K562 (cell line): ENCODE results near the gene ID2. TPM values are rescaled to one million over a fixed set of nuclear protein-coding genes. Genes with fewer than 3 reads are reported as not detected.

Source experiments
- BMI1 ChIP-seq: fragments of 150-350 bp; IDR thresholded peaks from 2 replicates; pipeline ENCODE4 v1.6.1; 2014; ENCODE audit warnings: low read length
- CC2D1A ChIP-seq: fragments of 450-650 bp; IDR thresholded peaks from 2 replicates; pipeline ENCODE4 v1.6.1; 2017; ENCODE audit warnings: mild to moderate bottlenecking
- COPS2 ChIP-seq: fragments of 450-650 bp; conservative IDR thresholded peaks from 2 replicates; pipeline ENCODE4 v1.6.1; 2016; ENCODE audit warnings: mild to moderate bottlenecking, moderate library complexity
- EZH2 ChIP-seq: IDR thresholded peaks from 2 replicates; pipeline ENCODE4 v1.6.1; 2012; ENCODE audit warnings: low read depth, mild to moderate bottlenecking, inconsistent platforms, low read length, borderline replicate concordance
- KLF1 ChIP-seq: fragments of 450-650 bp; IDR thresholded peaks from 2 replicates; pipeline ENCODE4 v1.6.1; 2016; ENCODE audit warnings: missing genetic modification characterization, missing compliant biosample characterization
- MEF2D ChIP-seq: conservative IDR thresholded peaks from 2 replicates; pipeline ENCODE4 v1.6.1; 2016; ENCODE audit warnings: low read depth, missing genetic modification characterization, missing compliant biosample characterization
- NFE2 ChIP-seq: IDR thresholded peaks from 2 replicates; pipeline ENCODE4 v1.6.1; 2014; ENCODE audit warnings: antibody characterized with exemption, low read depth
- NONO ChIP-seq, 2 experiments: fragments of 200-400 bp in 1 of 2; fragments of 450-650 bp in 1 of 2; formaldehyde crosslinking in 1 of 2; IDR thresholded peaks; 2 replicates each; pipeline ENCODE4 v1.6.1; 2017; ENCODE audit warnings: low read depth in 2 of 2, mild to moderate bottlenecking in 2 of 2, moderate library complexity in 2 of 2, low read length in 1 of 2
- PCBP1 ChIP-seq: fragments of 200-400 bp; formaldehyde crosslinking; IDR thresholded peaks from 2 replicates; pipeline ENCODE4 v1.6.1; 2018; ENCODE audit warnings: mild to moderate bottlenecking, low read depth, low read length; ENCODE audit not compliant: poor library complexity, severe bottlenecking
- SAFB ChIP-seq: fragments of 200-400 bp; formaldehyde crosslinking; IDR thresholded peaks from 2 replicates; pipeline ENCODE4 v1.6.1; 2017; ENCODE audit warnings: low read depth, low read length, borderline replicate concordance
- SIX5 ChIP-seq, 2 experiments: IDR thresholded peaks; 2 replicates each; pipeline ENCODE4 v1.6.1; 2011; ENCODE audit warnings: low read length in 2 of 2, borderline replicate concordance in 1 of 2, low read depth in 1 of 2, mild to moderate bottlenecking in 1 of 2, moderate library complexity in 1 of 2; ENCODE audit not compliant: insufficient read depth in 1 of 2
- ZNF12 ChIP-seq: sonication (generic); formaldehyde crosslinking; IDR thresholded peaks from 2 replicates; pipeline ENCODE4 v1.4.0; 2020; ENCODE audit warnings: mild to moderate bottlenecking, missing genetic modification reagents
- ZNF124 ChIP-seq: sonication (generic); formaldehyde crosslinking; IDR thresholded peaks from 2 replicates; pipeline ENCODE4 v1.8.1; 2022; ENCODE audit warnings: missing genetic modification reagents
- ZNF134 ChIP-seq: fragments of 250-450 bp; sonication (Bioruptor Pico); conservative IDR thresholded peaks from 2 replicates; pipeline ENCODE4 v1.4.0; 2020
- ZNF217 ChIP-seq: sonication (generic); formaldehyde crosslinking; IDR thresholded peaks from 2 replicates; pipeline ENCODE4 v1.8.0; 2022; ENCODE audit warnings: mild to moderate bottlenecking, missing genetic modification reagents
- ZNF778 ChIP-seq: fragments of 450-650 bp; formaldehyde crosslinking; IDR thresholded peaks from 2 replicates; pipeline ENCODE4 v1.4.0; 2020; ENCODE audit warnings: mild to moderate bottlenecking, moderate library complexity
- polyA plus RNA-seq, 8 experiments: library from polyadenylated mRNA; depleted of rRNA in 4 of 8; stranded (reverse) in 5 of 8; unstranded in 3 of 8; fragments of >200 nt; fragmentation: Nextera tagmentation in 2 of 8; fragmentation: Illumina TruSeq in 1 of 8; extraction: Ambion mirVana in 2 of 8; extraction: Trizol in 1 of 8; gene quantifications; 2 replicates each; pipeline versions ENCODE4 v1.2.1 to v1.2.3, GENCODE V29; 2011 to 2014; ENCODE audit warnings: inconsistent platforms in 1 of 8, missing spikeins in 1 of 8
- total RNA-seq, 7 experiments: library from RNA; depleted of rRNA in 6 of 7; stranded (reverse); fragments of >200 nt in 6 of 7; fragmentation: Illumina TruSeq in 2 of 7; extraction: Trizol in 2 of 7; gene quantifications; 2 replicates each; pipeline versions ENCODE4 v1.2.1 to v1.2.3, GENCODE V29; 2011 to 2021; ENCODE audit warnings: low replicate concordance in 1 of 7
- TF ChIP-seq, protein P1 (sequence below): fragments of 200-400 bp; formaldehyde crosslinking; IDR thresholded peaks from 2 replicates; pipeline ENCODE4 v1.6.1; 2017; ENCODE audit warnings: mild to moderate bottlenecking, low read depth, low read length, moderate library complexity
- TF ChIP-seq, protein P2 (sequence below): fragments of 450-650 bp; formaldehyde crosslinking; IDR thresholded peaks from 2 replicates; pipeline ENCODE4 v1.4.0; 2022; ENCODE audit warnings: missing genetic modification characterization
- TF ChIP-seq, protein P3 (sequence below): IDR thresholded peaks from 2 replicates; pipeline ENCODE4 v1.6.1; 2011; ENCODE audit warnings: borderline replicate concordance, low read depth, mild to moderate bottlenecking, moderate library complexity, low read length; ENCODE audit not compliant: insufficient read depth, poor library complexity, severe bottlenecking
- TF ChIP-seq, protein P4 (sequence below), 2 experiments: fragments of 250-450 bp in 1 of 2; fragments of 450-650 bp in 1 of 2; sonication (Bioruptor Pico) in 1 of 2; IDR thresholded peaks; 2 replicates each; pipeline versions ENCODE4 v1.6.1 to v1.8.0; 2016 to 2021; ENCODE audit warnings: mild to moderate bottlenecking in 2 of 2, moderate library complexity in 2 of 2, missing compliant biosample characterization in 1 of 2, missing genetic modification characterization in 1 of 2
- TF ChIP-seq, protein P5 (sequence below): IDR thresholded peaks from 2 replicates; pipeline ENCODE4 v1.6.1; 2011; ENCODE audit not compliant: insufficient read length; ENCODE audit errors: extremely low read depth

The ID2 gene
- total and polyA plus RNA-seq, 9 of the 15 experiments (the other 6 are each of a cell fraction or from before 2014, with no cell fraction given): 8.0 to 35.7 (median 16.6) TPM

DNA sequence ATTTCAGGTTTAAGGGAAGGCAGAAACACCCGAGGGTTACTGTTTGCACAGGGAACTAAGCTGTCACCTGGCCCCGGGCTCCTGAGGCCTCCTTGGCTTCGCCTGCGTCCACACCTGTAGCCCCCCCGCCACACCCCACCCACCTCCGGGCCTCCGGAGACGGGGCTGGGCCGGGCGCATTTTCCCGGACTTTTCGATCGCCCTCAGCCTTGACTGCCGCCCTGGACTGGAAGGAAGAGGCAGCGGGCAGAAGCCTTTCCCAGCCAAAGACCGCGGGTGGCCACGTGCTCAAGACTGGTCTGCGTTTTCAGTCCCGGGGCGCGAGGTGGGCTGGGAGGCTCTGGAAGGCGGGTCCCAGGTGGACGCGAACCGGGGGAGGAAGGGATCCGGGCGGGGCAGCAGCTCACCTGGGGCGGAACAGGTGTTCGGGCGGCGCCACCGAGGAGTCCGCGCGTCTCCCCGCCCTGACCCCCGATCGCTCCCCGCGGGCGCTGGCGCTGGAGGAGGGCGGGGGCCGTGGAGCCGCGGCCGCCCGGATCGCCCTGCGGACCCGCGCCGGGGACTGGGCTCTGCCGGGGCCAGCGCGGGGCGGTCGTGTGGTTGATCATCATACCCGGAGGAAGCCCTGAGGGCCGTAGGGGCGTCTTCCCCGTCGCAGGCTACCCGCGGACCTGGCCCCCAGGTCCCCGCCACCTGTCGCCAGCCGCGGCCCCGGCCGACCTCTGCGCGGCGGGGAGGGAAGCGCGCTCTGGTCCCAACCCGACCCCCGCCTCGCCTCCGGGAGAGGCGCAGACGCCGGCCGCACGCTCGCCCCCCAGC lies 3.2 kb downstream of the ID2 start (continued):
- TF ChIP-seq PCBP1: peak; percentile 77
- TF ChIP-seq, protein P1, sequence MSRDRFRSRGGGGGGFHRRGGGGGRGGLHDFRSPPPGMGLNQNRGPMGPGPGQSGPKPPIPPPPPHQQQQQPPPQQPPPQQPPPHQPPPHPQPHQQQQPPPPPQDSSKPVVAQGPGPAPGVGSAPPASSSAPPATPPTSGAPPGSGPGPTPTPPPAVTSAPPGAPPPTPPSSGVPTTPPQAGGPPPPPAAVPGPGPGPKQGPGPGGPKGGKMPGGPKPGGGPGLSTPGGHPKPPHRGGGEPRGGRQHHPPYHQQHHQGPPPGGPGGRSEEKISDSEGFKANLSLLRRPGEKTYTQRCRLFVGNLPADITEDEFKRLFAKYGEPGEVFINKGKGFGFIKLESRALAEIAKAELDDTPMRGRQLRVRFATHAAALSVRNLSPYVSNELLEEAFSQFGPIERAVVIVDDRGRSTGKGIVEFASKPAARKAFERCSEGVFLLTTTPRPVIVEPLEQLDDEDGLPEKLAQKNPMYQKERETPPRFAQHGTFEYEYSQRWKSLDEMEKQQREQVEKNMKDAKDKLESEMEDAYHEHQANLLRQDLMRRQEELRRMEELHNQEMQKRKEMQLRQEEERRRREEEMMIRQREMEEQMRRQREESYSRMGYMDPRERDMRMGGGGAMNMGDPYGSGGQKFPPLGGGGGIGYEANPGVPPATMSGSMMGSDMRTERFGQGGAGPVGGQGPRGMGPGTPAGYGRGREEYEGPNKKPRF: no peak
- TF ChIP-seq, protein P2, sequence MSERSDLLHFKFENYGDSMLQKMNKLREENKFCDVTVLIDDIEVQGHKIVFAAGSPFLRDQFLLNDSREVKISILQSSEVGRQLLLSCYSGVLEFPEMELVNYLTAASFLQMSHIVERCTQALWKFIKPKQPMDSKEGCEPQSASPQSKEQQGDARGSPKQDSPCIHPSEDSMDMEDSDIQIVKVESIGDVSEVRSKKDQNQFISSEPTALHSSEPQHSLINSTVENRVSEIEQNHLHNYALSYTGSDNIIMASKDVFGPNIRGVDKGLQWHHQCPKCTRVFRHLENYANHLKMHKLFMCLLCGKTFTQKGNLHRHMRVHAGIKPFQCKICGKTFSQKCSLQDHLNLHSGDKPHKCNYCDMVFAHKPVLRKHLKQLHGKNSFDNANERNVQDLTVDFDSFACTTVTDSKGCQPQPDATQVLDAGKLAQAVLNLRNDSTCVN (CRISPR knock-in tag): no peak
- TF ChIP-seq CC2D1A: no peak
- no peak for TF ChIP-seq NONO (IDR thresholded peaks at IDR 0.05; ENCODE audit: low read depth in 2 of 2, low read length in 1 of 2)
- TF ChIP-seq, protein P3, sequence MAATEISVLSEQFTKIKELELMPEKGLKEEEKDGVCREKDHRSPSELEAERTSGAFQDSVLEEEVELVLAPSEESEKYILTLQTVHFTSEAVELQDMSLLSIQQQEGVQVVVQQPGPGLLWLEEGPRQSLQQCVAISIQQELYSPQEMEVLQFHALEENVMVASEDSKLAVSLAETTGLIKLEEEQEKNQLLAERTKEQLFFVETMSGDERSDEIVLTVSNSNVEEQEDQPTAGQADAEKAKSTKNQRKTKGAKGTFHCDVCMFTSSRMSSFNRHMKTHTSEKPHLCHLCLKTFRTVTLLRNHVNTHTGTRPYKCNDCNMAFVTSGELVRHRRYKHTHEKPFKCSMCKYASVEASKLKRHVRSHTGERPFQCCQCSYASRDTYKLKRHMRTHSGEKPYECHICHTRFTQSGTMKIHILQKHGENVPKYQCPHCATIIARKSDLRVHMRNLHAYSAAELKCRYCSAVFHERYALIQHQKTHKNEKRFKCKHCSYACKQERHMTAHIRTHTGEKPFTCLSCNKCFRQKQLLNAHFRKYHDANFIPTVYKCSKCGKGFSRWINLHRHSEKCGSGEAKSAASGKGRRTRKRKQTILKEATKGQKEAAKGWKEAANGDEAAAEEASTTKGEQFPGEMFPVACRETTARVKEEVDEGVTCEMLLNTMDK: no peak
- TF ChIP-seq, protein P4, sequence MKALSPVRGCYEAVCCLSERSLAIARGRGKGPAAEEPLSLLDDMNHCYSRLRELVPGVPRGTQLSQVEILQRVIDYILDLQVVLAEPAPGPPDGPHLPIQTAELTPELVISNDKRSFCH (CRISPR knock-in tag; IDR thresholded peaks at IDR 0.05): no peak
- TF ChIP-seq, protein P4 (tag; IDR thresholded peaks at IDR 0.05): no peak; the same call in 1 of the 2 replicates
- no peak for TF ChIP-seq KLF1 (tag)
- TF ChIP-seq BMI1: no peak
- no peak for TF ChIP-seq ZNF12 (CRISPR knock-in tag)
- TF ChIP-seq ZNF778: no peak
- no peak for TF ChIP-seq SIX5 (IDR thresholded peaks at IDR 0.05; ENCODE audit: borderline replicate concordance in 1 of 2, insufficient read depth in 1 of 2, low read depth in 1 of 2, low read length in 2 of 2)
- TF ChIP-seq ZNF217 (CRISPR knock-in tag): no peak
- no peak for TF ChIP-seq ZNF124 (CRISPR knock-in tag)
- TF ChIP-seq SAFB: no peak
- TF ChIP-seq EZH2: no peak
- TF ChIP-seq, protein P5, sequence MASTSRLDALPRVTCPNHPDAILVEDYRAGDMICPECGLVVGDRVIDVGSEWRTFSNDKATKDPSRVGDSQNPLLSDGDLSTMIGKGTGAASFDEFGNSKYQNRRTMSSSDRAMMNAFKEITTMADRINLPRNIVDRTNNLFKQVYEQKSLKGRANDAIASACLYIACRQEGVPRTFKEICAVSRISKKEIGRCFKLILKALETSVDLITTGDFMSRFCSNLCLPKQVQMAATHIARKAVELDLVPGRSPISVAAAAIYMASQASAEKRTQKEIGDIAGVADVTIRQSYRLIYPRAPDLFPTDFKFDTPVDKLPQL: no peak
- TF ChIP-seq ZNF134 (CRISPR knock-in tag): no peak
- TF ChIP-seq COPS2: no peak
- no peak for TF ChIP-seq NFE2
- TF ChIP-seq MEF2D (tag): no peak
